ENCODE data around the gene RHOF. TPM values are rescaled to one million over a fixed set of nuclear protein-coding genes. Genes with fewer than 3 reads are reported as not detected.

RHOF gene, protein sequence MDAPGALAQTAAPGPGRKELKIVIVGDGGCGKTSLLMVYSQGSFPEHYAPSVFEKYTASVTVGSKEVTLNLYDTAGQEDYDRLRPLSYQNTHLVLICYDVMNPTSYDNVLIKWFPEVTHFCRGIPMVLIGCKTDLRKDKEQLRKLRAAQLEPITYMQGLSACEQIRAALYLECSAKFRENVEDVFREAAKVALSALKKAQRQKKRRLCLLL
- polyA plus RNA-seq = 100 to 1,000 TPM in 2 of 3 donors, 10 to 100 TPM in 1; 97.6 to 183 (median 128) TPM

DNA sequence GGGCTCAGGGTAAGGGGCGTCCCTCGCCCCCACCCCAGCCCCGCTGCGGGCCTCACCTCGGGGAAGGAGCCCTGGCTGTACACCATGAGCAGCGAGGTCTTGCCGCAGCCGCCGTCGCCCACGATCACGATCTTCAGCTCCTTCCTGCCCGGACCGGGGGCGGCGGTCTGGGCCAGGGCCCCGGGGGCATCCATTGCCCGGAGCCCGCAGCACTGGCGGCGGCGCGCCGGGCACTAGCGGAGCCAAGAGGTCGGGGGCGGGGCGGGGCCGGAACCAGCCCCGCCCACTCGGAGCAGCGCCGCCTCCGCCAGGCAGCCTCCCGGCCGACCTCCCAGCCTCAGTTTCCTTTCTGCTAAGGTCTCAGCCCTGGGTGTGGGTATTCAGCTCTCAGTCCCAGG, at the start of gene RHOF:
TSS of gene RHOF (minus strand) at position 249 of the 398 bp plus-strand sequence. CDS start at position 194, 55 bp downstream.
- H3K9me3 Mint-ChIP-seq = no peaks in the 10 kb centered on the region
- peaks cover 16 to 40% (median 23%) of the 10 kb centered on the region in 3 donors for H3K27me3 Mint-ChIP-seq (ENCODE audit: low read depth in 3 of 3)
- H3K4me1 Mint-ChIP-seq = peaks cover 60 to 69% of the 10 kb centered on the region in 2 donors
- peaks cover 0 to 9% (median 4%) of the 10 kb centered on the region in 3 donors for H3K36me3 Mint-ChIP-seq
- H3K27ac Mint-ChIP-seq = peak within 1 kb of the TSS; percentile 99 to 100 (median 100)
- DNase-seq = no peak
- H3K4me3 Mint-ChIP-seq = peak within 1 kb of the TSS; percentile 86 to 95 (median 92)

DNA sequence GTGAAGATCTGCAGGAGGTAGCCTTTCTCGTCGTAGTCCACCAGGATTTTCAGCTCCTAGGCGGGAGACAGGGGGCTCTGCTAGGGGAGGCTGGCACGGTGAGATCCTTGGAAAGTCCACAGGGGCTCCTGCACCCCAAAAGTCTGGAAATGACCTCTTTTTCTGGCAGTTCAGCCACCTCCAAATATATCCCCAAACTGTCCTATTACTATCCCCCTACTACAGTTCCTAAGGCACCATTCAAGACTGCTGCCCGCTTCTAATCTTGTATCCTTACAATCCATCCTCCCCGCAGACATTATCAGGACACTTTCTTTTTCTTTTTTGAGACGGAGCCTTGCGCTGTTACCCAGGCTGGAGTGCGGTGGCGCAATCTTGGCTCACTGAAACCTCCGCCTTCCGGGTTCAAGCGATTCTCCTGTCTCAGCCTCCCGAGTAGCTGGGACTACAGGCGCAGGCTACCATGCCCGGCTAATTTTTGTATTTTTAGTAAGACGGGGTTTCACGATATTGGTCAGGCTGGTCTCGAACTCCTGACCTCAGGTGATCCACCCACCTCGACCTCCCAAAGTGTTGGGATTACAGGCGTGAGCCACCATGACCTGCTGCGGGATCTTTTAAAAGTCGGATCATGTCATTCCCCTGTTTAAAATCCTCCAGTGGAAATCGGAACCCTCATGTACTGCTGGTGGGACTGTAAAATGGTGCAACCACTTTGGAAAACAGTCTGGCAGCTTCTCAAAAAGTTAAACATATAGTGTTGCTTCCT, 46.7 kb upstream of the RHOF start:
- H3K36me3 Mint-ChIP-seq = no peaks in the 10 kb centered on the region
- peaks cover 14 to 15% of the 10 kb centered on the region in 2 donors for H3K4me1 Mint-ChIP-seq
- H3K27ac Mint-ChIP-seq = peak overlapping the region; percentile 64 to 95 (median 76)
- no peaks in the 10 kb centered on the region for H3K9me3 Mint-ChIP-seq
- H3K27me3 Mint-ChIP-seq (ENCODE audit: low read depth in 3 of 3) = peaks cover 0 to 9% (median 0%) of the 10 kb centered on the region in 3 donors
- DNase-seq = no peak
- peak overlapping the region; percentile 91 to 99 (median 98) for H3K4me3 Mint-ChIP-seq

DNA sequence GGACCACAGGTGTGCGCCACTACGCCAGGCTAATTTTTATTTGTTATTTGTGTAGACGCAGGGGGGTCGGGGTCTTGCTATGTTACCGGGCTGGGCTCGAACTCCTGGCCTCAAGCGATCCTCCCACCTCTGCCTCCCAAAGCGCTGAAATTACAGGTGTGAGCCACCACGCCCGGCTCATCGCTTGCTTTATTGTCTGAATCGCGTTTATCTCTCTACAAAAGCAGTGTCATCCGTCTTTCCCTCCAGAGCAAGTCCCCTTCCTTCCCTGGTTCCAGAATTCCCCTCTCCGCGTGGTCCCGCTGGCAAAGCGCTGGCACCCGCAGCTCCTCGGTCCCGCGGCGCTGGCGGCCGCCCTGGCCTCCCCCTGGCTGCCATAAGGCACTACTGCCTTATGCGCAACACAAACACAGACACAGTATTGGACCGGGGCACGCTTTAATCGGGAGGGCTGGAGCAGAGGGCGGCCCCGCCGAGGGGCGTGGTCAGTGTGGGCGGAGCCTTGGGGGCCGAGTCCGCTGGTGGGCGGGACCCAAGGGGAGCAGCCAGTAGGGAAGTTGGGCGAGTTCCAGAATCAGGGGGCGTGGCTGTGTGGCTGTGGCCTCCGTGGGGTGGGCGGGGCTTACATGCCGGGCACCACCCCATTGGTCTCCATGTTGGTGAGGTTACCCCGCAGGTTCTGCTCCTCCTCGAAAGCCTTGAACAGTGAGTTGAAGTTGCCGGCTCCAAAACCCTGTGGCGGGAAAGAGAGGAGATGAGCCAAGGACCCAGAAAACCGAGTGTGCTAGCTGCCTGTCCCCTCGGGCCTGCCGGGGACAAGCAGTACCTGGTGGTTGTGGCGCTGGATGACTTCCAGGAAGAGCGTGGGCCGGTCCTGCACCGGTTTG, 45.9 kb upstream of the RHOF start:
- H3K27me3 Mint-ChIP-seq (ENCODE audit: low read depth in 3 of 3) = peaks cover 0 to 9% (median 0%) of the 10 kb centered on the region in 3 donors
- H3K4me3 Mint-ChIP-seq = peak overlapping the region; percentile 91 to 99 (median 98)
- H3K27ac Mint-ChIP-seq = peak overlapping the region; percentile 64 to 95 (median 76)
- H3K36me3 Mint-ChIP-seq = no peaks in the 10 kb centered on the region
- H3K9me3 Mint-ChIP-seq = no peaks in the 10 kb centered on the region
- H3K4me1 Mint-ChIP-seq = peaks cover 14 to 15% of the 10 kb centered on the region in 2 donors
- peak; percentile 99 for DNase-seq

DNA sequence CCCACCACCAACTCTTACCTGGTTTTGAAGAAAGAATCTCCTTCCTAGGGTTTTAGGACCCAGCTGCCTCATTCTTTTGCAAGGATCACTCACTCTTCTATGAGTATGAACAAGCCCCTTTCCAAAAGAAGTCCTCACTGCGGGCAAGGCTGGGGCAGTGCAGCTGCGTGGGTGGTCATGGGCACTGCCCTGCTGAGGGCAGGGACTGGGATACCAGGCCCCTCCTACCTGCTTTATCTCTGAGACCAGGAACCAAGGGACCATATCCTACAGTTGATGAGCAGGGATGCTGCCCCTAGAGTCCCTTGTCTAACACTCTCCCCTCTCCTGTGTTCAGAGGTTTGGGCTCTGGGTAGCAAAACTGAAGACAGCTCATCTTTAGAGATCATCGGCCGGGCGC, 44.6 kb upstream of the RHOF start:
- Mint-ChIP-seq H3K27me3 (ENCODE audit: low read depth in 3 of 3) (peaks cover 0 to 6% (median 4%) of the 10 kb centered on the region in 3 donors), H3K4me3 (peak overlapping the region in 1 of 5 donors; percentile 33), H3K4me1 (peaks cover 14 to 15% of the 10 kb centered on the region in 2 donors), H3K36me3 (no peaks in the 10 kb centered on the region), H3K27ac (no peak overlapping the region), H3K9me3 (no peaks in the 10 kb centered on the region)
- no peak for DNase-seq

DNA sequence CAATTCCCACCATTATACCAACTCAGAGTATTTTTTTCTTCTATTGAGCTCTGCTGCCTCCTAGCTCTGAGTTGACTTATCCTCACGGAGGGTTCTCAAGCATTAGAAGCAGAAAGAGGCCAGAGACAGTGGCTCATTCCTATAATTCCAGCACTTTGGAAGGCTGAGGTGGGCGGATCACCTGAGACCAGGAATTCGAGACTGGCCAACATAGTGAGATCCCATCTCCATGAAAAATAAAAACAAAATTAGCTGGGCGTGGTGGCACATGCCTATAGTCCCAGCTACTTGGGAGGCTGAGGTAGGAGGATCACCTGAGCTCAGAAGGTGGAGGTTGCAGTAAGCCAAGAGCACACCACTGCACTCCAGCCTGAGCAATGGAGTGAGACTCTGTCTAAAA, 44.2 kb upstream of the RHOF start:
- H3K4me3 Mint-ChIP-seq = no peak overlapping the region

DNA sequence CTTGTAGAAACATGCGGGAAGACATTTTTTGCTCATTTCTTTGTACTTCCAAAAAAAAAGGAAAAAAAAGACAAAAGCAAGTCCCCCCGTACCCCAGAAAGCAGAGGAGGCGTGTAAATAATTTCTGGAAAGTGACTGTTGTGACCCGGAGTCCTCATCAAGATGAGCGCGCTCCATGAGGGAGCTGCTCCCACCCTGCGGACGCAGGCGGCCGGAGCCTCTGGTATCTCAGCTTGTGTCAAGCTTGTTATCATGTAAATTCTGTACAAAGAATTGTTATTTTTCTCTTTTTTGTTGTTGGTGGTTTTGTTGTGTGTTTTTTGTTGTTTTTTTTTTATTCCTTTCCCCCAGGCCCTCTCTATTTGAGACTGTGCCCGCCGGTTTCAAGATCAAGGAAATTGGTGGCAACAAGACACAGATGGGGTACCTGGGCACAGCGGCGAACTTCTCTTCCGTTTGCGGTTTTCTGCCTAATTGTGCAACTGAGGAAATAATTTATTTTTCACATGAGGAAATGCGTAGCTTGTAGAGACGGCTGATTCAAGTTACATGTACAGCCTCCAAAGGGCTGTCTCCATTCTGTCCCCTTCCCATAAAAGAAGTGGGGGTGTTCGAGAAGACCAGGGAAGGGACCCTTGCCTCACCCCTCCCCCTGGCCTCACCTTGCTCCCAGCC, 38.2 kb upstream of the RHOF start:
- H3K36me3 Mint-ChIP-seq = peaks cover 9 to 30% (median 14%) of the 10 kb centered on the region in 3 donors
- no peaks in the 10 kb centered on the region for H3K9me3 Mint-ChIP-seq
- peaks cover 0 to 4% (median 0%) of the 10 kb centered on the region in 3 donors for H3K27me3 Mint-ChIP-seq (ENCODE audit: low read depth in 3 of 3)
- no peak overlapping the region for H3K4me3 Mint-ChIP-seq
- peak overlapping the region in 1 of 6 donors; percentile 55 for H3K27ac Mint-ChIP-seq
- no peak for DNase-seq
- no peaks in the 10 kb centered on the region for H3K4me1 Mint-ChIP-seq

More for the DNA sequence above, 44.2 kb upstream of the RHOF start:
- Mint-ChIP-seq H3K36me3 (peaks cover 0 to under 1% (median under 1%) of the 10 kb centered on the region in 3 donors), H3K27ac (no peak overlapping the region), H3K27me3 (ENCODE audit: low read depth in 3 of 3) (peaks cover 0 to 6% (median 4%) of the 10 kb centered on the region in 3 donors), H3K4me1 (peaks cover 14 to 15% of the 10 kb centered on the region in 2 donors), H3K9me3 (no peaks in the 10 kb centered on the region)
- no peak for DNase-seq

DNA sequence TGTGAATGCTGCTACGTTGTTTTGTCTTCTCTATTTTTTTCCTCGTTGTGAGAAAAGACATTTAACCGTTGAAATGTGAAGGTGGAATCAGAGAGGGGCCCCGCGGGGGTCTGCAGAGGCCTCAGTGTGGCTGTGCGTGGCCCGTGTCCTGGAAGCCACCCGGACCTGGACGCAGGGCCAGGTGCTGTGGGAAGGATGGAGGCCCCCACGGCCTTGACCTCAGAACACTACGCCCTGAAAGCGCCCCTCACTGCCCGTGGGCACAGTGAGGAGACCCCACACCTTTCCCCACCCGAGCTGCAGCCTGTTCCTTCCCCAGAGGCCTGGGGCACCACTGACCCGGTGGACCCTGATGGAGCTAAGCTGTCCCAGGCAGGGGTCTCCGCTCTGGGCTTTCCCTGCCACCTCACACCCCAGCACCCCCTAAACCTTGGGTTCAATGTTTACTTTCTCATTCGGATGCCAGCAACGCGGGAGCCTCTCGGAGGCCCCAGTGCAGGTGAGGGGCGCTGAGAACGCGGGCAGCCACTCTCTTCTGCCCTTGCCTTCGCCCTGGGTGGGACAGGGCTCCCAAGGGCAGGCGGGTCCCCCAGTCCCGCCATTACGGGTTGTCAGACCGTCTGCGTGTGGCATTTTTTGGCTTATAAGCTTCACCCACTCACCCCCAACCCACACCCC, 37.2 kb upstream of the RHOF start:
- Mint-ChIP-seq H3K27ac (peak overlapping the region in 1 of 6 donors; percentile 40), H3K4me1 (no peaks in the 10 kb centered on the region), H3K27me3 (ENCODE audit: low read depth in 3 of 3) (peaks cover 2 to 8% (median 5%) of the 10 kb centered on the region in 3 donors), H3K4me3 (no peak overlapping the region), H3K9me3 (no peaks in the 10 kb centered on the region), H3K36me3 (peaks cover 9 to 34% (median 19%) of the 10 kb centered on the region in 3 donors)
- DNase-seq = no peak

DNA sequence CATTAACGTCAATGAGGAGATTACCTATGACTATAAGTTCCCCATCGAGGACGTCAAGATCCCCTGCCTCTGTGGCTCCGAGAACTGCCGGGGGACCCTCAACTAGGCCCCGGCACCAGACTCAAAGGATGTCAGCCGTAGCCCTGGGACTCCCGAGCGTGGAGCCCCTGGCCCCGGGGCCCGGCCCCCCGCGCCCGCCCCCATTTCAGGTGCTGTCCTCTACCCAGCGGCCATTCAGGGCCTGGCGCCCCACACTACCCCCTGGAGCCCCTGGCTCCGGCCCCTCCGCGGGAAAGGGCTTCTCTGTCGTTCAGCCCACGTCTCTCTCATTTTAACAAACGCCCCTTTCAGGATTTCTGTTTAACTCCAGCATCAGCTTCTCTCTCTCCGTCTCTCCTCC, 36.6 kb upstream of the RHOF start:
- Mint-ChIP-seq H3K27ac (no peak overlapping the region), H3K4me3 (no peak overlapping the region), H3K4me1 (no peaks in the 10 kb centered on the region), H3K36me3 (peaks cover 9 to 34% (median 19%) of the 10 kb centered on the region in 3 donors), H3K9me3 (no peaks in the 10 kb centered on the region), H3K27me3 (ENCODE audit: low read depth in 3 of 3) (peaks cover 3 to 8% (median 5%) of the 10 kb centered on the region in 3 donors)
- DNase-seq = no peak

DNA sequence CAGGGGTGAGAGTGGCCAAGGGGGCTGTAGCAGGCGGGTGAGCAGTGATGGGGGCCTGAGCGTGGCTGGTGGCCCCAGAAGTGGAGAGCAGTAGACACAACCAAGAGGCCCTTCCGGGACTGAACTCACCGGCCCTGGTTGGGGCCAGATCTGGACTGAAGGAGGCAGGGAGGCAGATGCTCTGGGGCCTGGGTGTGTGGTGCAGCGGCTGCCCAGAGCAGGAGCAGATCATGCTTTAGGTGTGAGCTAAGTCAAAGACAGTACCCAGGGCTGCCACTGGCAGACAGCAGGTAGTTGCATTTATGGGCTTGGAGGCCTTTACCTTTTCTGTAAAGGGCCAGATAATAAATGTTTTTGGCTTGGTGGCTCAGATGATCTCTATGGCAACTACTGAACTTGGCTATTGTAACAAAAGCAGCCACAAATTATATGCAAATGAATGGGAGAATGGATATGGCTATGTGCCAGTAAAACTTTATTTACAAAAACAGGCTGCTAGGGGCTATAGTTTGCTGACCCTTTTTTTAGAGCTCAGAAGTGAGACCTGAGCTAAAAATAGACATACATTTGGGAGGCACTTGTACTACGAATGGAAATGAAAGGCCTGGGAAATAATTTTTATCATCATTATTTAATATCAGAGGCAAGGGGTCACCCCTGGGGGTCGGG, 35.9 kb upstream of the RHOF start:
- no peak for DNase-seq
- Mint-ChIP-seq H3K27me3 (ENCODE audit: low read depth in 3 of 3) (peaks cover 4 to 8% (median 5%) of the 10 kb centered on the region in 3 donors), H3K9me3 (peaks cover 0 to 2% (median 0%) of the 10 kb centered on the region in 6 donors), H3K36me3 (peaks cover 9 to 34% (median 19%) of the 10 kb centered on the region in 3 donors), H3K27ac (peak overlapping the region in 1 of 6 donors; percentile 49), H3K4me3 (no peak overlapping the region), H3K4me1 (no peaks in the 10 kb centered on the region)

DNA sequence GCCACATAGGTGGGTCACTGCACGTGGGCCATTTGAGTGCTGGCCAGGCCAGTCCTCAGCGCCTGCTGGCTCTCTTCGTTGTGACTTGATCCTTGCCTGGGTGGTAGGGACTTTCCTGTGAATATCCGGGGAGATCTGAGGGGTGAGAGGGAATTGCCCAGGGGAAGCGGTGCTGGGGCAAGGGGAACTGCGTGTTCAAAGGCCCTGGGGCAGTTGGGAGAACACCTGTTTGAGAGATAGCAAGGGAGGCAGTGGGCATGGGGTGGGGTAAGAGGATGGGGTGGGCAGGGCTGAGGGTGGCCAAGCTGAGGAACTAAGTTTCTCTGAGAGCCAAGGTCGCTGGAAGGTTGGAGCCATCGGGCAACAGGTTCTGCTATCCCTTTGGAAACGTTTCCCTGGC, 35.3 kb upstream of the RHOF start:
- no peak overlapping the region for H3K4me3 Mint-ChIP-seq
- H3K27ac Mint-ChIP-seq = peak overlapping the region in 2 of 6 donors; percentile 34 to 63
- H3K36me3 Mint-ChIP-seq = peaks cover 9 to 34% (median 19%) of the 10 kb centered on the region in 3 donors
- no peaks in the 10 kb centered on the region for H3K4me1 Mint-ChIP-seq
- peaks cover 0 to 2% (median 0%) of the 10 kb centered on the region in 6 donors for H3K9me3 Mint-ChIP-seq
- peaks cover 4 to 5% (median 4%) of the 10 kb centered on the region in 3 donors for H3K27me3 Mint-ChIP-seq (ENCODE audit: low read depth in 3 of 3)
- DNase-seq = no peak

DNA sequence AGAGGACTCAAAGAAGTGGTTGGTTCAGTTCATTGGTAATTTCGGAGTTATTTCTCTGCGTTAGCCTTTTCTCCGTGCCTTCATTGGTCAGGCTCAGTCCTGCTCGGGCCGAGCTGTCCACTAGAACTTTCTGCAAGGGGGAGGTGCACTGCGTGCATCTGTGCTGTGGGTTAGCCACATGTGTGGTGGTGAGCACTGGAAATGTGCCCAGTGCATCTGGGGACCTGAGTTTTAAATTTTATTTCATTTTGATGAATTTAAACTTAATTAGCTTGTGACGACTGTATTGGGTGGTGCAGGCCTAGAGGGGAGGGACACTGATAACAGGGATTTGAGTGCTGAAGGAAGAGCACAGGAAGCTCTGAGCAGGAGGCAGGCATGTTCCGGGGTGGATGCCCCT, 34.8 kb upstream of the RHOF start:
- DNase-seq = no peak
- Mint-ChIP-seq H3K9me3 (peaks cover 0 to 2% (median 0%) of the 10 kb centered on the region in 6 donors), H3K36me3 (peaks cover 9 to 34% (median 19%) of the 10 kb centered on the region in 3 donors), H3K4me1 (no peaks in the 10 kb centered on the region), H3K27me3 (ENCODE audit: low read depth in 3 of 3) (peaks cover 4 to 5% (median 4%) of the 10 kb centered on the region in 3 donors), H3K27ac (peak overlapping the region in 2 of 6 donors; percentile 34 to 57), H3K4me3 (no peak overlapping the region)

Data from immature natural killer cell (primary cell).